Cardiac fibroblast (primary cell): ENCODE results near the gene HERPUD2.
A peak's percentile ranks its signal among the peaks of the same experiment; 100 is the strongest.

Source experiments
- DNase-seq, 2 donors: peaks; one replicate each; pipeline versions ENCODE4 v3.0.0 to v3.0.0-alpha.2; 2010; ENCODE audit warnings: low read depth in 2 of 2
- H3K4me3 ChIP-seq, 2 donors: replicated peaks in 1 of 2; 1 replicate in 1 of 2; 2 replicates in 1 of 2; pipeline ENCODE4 v1.5.1; 2011; ENCODE audit warnings: low read depth in 2 of 2, low read length in 2 of 2, mild to moderate bottlenecking in 2 of 2, moderate library complexity in 1 of 2
- TF ChIP-seq, protein P1 (sequence below): IDR thresholded peaks from one replicate; pipeline ENCODE4 v1.5.1; 2011; ENCODE audit warnings: low read depth, mild to moderate bottlenecking, low read length, inconsistent platforms

The HERPUD2 gene

DNA sequence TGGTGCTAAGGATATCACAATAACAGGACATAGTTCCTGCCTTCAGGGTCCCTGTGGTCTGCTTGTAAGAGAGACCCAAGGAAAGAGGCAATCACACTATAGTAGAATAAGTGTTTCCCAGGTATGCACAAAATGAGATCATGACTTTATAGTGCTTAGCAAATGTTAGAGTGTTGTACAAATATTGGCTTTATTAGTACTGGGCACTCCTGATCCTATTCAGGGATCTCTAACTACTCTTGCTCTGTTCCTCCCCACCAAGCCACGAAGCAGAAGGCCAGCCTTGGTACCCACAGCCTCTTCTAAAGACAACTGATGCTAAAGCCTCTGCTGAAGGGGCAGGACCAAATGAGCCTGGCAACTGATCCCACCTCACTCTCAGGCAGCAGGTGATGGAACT, 75.1 kb downstream of the HERPUD2 start:
- DNase-seq, result no peak
- H3K4me3 ChIP-seq, result no peak overlapping the region
- TF ChIP-seq, protein P1, sequence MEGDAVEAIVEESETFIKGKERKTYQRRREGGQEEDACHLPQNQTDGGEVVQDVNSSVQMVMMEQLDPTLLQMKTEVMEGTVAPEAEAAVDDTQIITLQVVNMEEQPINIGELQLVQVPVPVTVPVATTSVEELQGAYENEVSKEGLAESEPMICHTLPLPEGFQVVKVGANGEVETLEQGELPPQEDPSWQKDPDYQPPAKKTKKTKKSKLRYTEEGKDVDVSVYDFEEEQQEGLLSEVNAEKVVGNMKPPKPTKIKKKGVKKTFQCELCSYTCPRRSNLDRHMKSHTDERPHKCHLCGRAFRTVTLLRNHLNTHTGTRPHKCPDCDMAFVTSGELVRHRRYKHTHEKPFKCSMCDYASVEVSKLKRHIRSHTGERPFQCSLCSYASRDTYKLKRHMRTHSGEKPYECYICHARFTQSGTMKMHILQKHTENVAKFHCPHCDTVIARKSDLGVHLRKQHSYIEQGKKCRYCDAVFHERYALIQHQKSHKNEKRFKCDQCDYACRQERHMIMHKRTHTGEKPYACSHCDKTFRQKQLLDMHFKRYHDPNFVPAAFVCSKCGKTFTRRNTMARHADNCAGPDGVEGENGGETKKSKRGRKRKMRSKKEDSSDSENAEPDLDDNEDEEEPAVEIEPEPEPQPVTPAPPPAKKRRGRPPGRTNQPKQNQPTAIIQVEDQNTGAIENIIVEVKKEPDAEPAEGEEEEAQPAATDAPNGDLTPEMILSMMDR, result no peak

DNA sequence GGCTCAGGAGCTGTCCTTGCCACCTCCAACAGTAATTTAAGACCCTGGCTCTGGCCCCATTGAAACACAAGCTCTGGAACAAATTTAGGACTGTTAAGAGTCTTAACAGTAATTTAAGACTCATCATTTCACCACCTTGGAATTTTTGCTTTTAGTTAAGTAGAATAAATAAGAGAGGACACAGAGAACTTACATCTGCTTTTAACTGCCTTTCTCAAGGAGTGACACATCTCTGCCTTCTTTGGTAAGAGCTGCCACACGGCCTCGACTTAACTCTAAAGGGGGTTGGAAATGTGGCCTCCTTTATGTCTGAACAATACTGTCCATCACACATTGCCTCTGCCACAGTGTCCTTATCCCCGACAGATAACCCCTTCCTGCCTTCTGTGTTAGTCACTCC, 77.9 kb downstream of the HERPUD2 start:
- H3K4me3 ChIP-seq, result no peak overlapping the region
- TF ChIP-seq, protein P1, result no peak
- DNase-seq, result peak; percentile 43 to 47

DNA sequence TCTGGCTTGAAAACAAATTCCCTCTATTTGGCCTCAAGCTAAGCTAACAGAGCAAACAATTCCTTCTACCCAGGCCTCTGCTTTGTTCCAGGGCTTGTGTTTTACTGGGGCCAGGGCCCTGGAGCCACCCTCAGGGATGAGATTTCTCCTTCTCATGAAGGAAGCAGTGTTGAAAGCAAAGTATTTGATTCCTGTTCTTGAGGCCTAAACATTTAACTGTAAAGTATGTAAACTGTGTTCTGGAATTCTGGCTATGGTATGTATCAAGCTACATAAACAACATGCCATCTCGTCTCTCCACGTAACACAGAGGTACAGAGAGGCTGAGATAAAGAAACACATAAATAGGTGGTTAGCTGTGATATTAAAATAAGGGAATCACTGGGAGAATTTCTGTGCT, 81.8 kb downstream of the HERPUD2 start:
- TF ChIP-seq, protein P1, result no peak
- no peak overlapping the region for H3K4me3 ChIP-seq
- DNase-seq, result no peak

DNA sequence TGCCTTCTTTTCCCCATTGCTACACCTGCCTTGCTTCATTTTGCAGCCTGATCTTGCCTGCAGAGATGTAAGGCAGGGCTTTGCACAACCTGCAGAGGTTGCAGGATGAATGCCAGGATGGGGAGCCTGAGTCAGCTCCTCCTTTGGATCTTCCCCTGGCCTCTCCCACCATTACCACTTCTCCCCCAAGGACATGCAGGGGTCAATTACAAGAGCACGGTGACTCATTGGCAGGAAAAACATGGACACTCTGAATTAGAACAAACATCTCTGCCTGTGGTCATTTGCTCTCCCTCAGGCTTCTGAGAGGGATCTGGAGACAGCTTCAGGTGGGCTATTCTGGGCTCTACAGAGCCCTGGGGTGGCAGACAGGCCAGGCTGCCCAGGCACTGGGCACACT, 89.2 kb downstream of the HERPUD2 start:
- no peak overlapping the region for H3K4me3 ChIP-seq
- DNase-seq, result peak; percentile 70 to 80
- TF ChIP-seq, protein P1, result no peak

GRCh38 chr7:35604595-35604994, 90.3 kb downstream of the HERPUD2 start:
- no peak overlapping the region for H3K4me3 ChIP-seq
- DNase-seq, result no peak
- TF ChIP-seq, protein P1, result no peak

GRCh38 chr7:35599645-35600044, 95.3 kb downstream of the HERPUD2 start:
- H3K4me3 ChIP-seq, result no peak overlapping the region
- DNase-seq, result no peak
- TF ChIP-seq, protein P1, result no peak

DNA sequence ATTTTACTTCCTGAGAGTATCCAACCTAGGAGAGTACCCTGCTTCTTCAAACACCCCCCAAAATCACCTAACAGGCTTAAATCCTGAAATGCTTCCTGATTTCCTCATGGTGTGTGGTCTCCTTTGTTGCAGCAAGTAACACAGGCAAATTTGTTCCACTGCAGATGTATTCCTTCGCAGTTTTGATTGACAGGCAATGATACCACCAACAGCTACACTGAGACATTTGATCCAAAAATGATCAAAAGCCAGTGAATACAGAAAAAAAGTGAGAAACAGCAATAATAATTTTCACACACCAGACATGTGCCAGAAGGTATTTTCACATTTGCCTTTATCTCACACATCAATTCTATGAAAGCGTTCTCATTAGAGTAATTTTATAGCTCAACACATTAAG, 95.9 kb downstream of the HERPUD2 start:
- H3K4me3 ChIP-seq, result no peak overlapping the region
- TF ChIP-seq, protein P1, result no peak
- DNase-seq, result no peak
